ENCODE measurements around the gene SORBS1.

SORBS1 gene

GRCh38 chr10:95305606-95306317, 255.4 kb downstream of the SORBS1 start:
- DNase-seq: no peak

GRCh38 chr10:95304976-95305375, 256.2 kb downstream of the SORBS1 start:
- no peak for DNase-seq

DNA sequence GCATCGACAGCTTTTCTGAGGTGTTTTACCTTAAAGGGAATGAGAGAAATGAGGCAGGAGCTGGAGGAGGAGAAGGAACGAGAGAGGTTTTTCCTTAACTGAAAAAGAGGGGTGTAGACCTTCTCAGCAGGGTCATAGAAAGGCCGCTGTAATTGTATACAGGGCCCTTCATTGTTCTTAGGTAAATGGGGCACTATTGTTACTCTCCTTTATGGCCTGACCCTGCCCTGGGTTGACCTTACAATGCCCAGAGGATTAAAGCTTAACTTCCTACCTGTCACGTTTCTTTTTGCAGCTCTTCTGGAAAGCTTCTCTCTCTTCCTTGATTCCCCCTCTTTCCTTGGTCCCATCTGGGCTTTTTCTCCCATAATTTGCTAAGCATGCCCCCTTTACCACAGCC, 256.7 kb downstream of the SORBS1 start:
- DNase-seq: no peak

- DNase-seq: no peak
These were observed 257.2 kb downstream of the SORBS1 start for GRCh38 chr10:95303950-95304349.

GRCh38 chr10:95303535-95303934, 257.6 kb downstream of the SORBS1 start:
- no peak for DNase-seq

- no peak for DNase-seq
These were observed 261.1 kb downstream of the SORBS1 start for GRCh38 chr10:95300022-95300539.

DNA sequence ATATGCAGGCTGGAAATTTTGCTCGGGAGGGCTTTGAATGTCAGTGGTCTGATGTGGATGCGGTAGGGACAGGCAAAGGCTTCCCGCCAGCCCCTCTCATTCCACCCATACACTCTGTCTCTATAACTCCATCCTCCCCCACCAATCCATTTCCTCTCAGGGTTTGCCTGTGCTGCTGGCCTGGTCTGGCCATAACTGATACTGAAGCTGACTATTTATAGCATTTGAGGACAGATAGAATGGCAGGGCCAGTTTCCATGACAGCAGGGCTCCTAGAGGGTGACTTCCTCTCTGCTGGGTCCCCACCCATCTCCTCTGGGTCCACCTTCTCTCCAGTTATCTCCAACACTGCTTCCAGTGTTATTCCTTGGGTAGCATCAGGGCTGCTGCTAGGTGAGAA, 263.8 kb downstream of the SORBS1 start:
- no peak for DNase-seq

- DNase-seq: no peak
These were observed 264.4 kb downstream of the SORBS1 start for GRCh38 chr10:95296764-95297163.

DNA sequence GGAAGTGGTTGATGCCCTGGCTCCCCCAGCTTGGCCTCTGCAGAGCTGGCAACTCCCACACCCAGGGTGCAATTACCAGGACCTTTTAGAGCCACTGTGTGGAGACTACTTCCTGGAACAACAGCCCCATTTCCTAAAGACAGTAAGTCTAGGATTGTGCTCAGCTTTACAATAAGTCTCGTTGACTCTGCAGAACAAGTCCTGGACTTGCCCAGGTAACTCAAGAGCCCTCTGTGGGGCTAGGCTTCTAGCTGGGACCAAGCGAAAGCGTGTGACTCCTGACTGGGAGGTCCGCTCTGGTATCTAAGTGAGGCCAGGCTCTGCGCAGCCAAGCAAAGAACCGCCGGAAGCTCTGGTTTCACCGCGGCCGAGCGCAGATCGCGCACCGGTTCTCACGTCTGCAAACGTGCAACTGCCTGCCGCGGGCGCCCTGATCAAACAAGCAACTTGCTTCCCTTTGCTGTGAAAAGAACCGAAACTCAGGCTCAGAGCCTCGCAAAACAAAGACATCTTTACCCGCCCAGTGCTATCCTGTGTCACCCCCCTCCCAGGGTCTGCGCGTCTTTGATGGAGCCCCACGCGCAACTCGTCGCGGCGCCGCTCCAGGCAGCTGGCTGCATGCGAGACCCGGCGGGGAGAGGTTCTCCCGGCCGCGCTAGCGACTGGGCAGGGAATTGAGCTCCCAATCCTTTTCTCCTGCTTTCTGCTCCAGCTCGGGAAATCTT, 266.0 kb downstream of the SORBS1 start:
- DNase-seq: peak; percentile 72

GRCh38 chr10:95293631-95294030, 267.5 kb downstream of the SORBS1 start:
- DNase-seq: no peak

DNA sequence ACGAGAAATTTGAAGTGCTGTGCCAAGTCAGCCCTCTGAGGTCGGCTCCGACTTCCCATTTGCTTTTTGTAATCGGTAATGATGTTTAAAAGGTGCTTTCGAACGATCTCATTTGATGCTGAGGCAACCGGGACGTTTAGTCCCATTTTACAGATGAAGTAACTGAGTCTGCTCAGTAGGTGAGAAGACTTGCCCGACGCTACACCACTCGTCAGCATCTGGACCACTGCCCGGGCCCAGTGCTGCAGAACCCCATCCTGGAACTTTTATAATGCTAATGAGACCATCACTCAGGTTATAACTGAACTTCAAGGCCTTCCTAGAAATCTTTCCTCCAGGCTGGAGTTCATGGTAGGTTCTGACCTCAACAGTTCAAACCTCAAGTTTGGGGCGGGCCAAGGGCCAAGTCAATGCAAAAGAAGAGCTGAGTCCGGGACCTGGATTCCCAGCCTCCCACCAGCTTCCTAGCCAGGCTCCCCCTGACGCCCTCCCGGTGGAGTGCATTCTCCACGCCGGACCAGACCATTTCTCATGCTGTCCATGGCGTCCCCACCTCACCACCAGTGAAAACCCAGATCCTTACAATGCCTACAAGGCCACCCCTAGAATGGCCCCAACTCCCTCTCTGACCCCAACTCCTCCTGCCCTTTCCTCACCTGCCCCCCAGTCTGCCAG, 269.7 kb downstream of the SORBS1 start:
- no peak for DNase-seq

GRCh38 chr10:95290461-95291364, 270.5 kb downstream of the SORBS1 start, which contains the start of gene PDLIM1:
Gene PDLIM1, minus strand, starts transcription at chr10:95291003. Its CDS starts 88 bp downstream, at chr10:95290915.
- peak; percentile 61 for DNase-seq

GRCh38 chr10:95289921-95290421, 271.2 kb downstream of the SORBS1 start:
- no peak for DNase-seq

- DNase-seq: no peak
These were observed 271.9 kb downstream of the SORBS1 start for GRCh38 chr10:95289003-95289920.

- DNase-seq: no peak
These were observed 272.9 kb downstream of the SORBS1 start for GRCh38 chr10:95288303-95288702.

- DNase-seq: no peak
These were observed 273.9 kb downstream of the SORBS1 start for GRCh38 chr10:95287281-95287680.

DNA sequence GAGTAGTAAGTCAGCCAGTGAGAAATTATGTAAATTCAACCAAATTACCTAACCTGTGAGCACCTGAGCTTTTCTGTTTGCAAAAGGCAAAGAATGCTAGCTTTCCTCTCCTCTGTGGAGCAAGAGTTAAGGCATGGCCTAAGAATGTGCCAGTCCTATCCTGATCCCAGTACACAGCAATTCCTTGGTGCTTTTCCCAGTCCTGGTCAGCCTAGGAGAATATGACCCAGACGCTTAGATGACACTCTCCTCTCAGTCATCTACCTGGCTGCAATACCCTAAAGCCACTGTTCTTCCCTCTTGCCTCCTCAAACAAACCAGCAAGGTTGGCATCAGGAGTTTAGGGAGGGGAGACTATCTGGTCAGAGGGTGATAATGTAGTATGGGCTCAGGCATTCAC, 274.5 kb downstream of the SORBS1 start:
- DNase-seq: no peak

- no peak for DNase-seq
These were observed 275.6 kb downstream of the SORBS1 start for GRCh38 chr10:95285556-95285955.

- no peak for DNase-seq
These were observed 276.4 kb downstream of the SORBS1 start for GRCh38 chr10:95284807-95285206.

DNA sequence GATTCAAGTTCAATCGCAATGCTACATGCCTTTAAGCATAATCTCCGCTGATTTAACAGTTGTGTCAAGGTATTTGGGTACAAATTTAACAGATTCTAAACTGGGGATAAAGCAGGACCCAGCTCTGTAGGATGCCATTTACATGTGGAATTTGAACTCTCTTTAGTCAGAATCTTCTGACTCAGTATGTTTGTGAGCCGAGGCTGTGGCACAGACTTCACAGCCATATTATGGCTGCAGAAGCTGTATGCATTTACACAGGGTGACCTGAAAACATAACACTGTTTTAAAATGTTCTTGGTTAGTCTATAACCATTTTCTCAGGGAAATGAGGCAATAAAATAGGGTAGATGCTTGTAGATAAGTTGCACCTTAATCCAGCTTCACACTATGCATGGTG, 279.1 kb downstream of the SORBS1 start:
- no peak for DNase-seq

DNA sequence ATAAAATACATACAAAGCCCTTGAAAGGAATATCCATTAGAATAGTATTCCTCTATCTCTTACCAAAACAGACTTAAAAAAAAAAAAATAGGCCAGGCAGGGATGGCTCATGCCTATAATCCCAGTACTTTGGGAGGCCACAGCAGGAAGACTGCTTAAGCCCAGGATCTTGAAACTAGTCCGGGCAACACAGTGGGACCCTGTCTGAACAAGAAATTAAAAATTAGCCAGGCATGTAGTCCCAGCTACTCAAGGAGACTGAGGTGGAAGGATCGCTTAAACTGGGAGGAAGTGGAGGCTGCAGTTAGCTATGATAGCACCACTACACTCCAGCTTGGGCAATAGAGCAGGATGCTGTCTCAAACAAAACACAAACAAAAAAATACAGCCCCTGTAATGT, 280.0 kb downstream of the SORBS1 start:
- no peak for DNase-seq

Data from activated CD8-positive, alpha-beta memory T cell treated with anti-CD3 and anti-CD28 coated beads, Interleukin-2, amount 50 U/mL, for 48 hours (primary cell).